COR-L47 (cell line): Measurements from ENCODE around the gene REEP1.
"Not testable (repeated sequence)": the region's sequence is repeated elsewhere in the genome, so short reads cannot be mapped to it uniquely, and the experiment has no call there.

Source experiments
- DNase-seq: peaks from one replicate; lab custom pipeline; 2025; lab: John Stamatoyannopoulos, UW

REEP1 gene

DNA sequence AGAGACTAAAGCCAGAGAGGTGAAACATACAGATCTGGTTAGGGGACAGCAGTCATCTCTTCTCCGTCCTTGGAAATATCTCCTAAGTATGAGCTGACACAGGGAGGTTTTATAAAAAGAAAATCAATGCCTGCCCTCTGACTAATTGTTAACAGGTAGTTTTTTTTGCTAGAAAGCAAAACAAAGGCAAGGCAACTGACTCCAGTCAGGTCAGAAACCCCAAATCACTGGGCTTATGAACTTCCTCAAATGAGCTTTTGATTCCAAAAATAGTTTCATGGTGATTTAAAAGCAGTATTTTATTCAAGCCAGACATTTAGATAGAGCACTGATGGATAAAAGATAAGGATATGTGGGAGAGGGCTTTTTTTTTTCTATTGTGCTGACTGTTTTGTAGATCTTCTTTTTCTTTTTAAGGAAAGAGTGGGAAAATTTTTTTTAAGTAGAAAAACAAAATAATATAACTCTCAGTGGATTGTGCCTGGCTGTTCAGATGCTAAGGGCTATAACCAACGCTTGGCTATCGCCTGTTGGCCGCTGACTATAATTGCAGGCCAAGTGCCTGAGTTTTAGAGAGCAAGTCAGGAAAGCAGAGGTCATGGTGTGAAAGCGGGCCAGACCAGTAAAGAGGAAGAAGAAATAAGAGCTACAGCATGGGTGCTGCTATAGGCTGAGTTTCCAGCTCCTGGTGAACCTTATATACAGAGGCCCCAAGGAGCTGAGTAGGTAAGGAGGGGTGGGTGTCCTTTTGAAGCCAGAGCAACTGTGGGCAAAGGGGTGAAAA is 93.3 kb downstream of the REEP1 start:
- DNase-seq = no peak

GRCh38 chr2:86243272-86243671 is 94.2 kb downstream of the REEP1 start:
- no peak for DNase-seq

- no peak for DNase-seq
Observed at GRCh38 chr2:86241611-86242010, 95.8 kb downstream of the REEP1 start.

GRCh38 chr2:86240251-86240650 is 97.2 kb downstream of the REEP1 start:
- DNase-seq = no peak

- no peak for DNase-seq
Observed at GRCh38 chr2:86239745-86240144, 97.7 kb downstream of the REEP1 start.

DNA sequence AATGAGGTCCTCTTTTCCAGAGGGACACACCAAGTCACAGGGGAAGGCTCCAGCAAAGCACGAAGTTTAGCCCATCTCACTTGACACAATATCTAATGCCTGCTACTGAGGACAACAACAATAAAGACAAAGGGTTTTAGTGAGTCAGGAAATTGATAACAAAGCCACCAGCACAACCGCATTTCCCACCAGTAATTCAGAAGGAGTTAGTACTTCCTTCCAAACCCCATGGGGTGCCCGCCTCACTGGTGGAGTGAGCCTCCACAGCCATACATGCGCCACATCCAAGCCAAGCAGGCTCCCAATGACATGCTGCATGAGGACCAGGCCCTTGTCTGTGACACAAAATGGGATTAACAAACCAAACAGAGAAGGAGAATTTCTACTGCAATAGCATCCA is 98.1 kb downstream of the REEP1 start:
- no peak for DNase-seq

- DNase-seq = no peak
Observed at GRCh38 chr2:86238354-86238753, 99.1 kb downstream of the REEP1 start.

DNA sequence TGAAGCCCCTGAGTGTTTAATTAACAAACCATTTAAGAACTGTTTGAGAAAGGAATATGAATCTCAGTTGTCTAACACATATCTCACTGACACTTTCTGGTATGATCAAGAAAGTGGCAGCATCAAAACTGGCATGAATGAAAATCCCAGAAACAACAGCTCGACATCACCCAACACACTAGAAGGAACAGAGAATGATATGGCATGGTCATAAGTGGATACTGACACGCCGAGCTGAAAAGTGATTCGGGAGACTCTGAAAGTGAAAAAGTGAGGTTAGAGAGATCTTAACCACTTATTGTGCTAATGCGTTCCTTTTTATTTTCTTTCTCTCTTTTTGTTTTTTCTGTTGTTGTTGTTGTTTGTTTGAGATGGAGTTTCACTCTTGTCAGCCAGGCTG is 100.3 kb downstream of the REEP1 start:
- no peak for DNase-seq

GRCh38 chr2:86235196-86235980 is 102.0 kb downstream of the REEP1 start:
- no peak for DNase-seq

DNA sequence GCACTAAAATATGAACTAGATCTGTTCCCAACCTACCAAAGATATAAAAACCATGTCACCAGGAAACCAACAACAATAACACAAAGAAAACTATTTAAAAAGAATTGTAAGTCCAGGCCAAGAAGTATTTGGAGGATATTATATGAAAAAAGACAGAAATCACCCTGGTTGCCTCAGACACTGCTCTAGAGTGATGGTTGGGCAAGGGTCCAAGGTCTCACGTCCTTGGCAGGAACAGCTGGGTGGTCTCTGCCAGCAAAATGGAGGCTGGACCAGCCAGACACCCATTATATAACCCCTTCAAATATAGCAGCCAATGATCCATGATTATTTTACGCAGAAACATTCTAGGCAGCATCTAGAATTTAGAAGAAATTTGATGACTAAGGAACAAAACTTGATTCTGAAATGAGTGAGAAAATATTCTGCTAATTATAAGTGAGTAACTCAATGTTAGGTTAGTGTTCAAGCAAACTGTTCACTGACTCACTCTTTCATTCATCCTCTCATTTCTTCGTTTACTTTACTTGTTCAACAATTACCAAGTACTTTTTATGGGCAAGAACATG is 102.8 kb downstream of the REEP1 start:
- no peak for DNase-seq

DNA sequence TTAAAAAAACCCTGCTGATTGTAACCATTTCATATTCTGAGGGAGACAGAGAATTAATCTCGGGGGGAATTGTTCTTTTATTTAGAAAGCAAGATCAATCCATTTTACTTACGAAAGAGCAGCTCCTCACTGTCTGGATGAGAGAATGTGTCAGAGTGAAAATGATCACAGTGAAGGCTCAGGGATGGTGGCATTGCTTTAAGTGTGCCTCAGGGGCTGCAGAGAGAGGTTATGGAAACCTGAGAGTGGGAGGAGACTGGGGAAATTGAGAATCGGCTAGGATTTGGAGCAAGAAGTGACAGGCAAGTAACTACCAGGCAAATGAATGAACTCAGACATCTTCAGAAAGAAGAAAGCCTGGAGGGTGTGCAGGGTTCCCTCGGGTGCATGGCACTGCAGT is 104.0 kb downstream of the REEP1 start:
- DNase-seq = no peak

GRCh38 chr2:86232910-86233309 is 104.5 kb downstream of the REEP1 start:
- no peak for DNase-seq

- DNase-seq = no peak
Observed at GRCh38 chr2:86232373-86232784, 105.0 kb downstream of the REEP1 start.

DNA sequence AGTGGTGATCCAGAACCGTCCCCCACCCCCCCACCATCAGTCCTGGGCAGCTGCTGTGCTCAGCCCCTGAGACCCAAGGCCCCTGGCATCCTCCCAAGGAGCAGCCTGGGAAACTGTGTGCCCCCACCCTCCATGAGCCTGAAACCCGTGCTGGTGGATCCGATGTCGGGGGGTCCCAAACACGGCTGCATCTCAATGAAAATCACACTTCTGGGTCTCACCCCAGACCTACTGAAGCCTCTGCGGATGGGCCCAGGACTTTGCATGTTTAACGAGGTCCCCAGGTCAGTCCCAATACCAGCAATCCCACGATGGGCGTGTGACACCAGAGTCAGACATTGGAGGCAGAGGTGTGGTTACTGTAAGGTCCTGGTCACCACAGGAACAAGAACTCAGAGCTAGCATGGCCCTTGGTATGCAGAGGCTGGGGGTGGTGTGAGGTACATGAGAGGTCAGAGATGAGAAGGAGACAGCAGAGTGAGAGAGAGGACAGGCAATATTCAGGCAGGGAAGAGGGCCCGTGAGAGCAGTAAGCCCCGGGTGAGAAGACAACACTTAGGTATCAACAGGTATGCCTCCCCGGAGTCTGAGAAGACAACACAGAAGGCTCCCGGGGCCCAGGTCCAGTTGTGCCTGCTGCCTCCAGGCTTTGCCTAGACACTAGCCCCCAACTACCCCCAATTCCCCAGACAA is 105.6 kb downstream of the REEP1 start:
- no peak for DNase-seq

GRCh38 chr2:86230961-86231360 is 106.5 kb downstream of the REEP1 start:
- DNase-seq = no peak

- DNase-seq = no peak
Observed at GRCh38 chr2:86229221-86229620, 108.2 kb downstream of the REEP1 start.

GRCh38 chr2:86228574-86228973 is 108.9 kb downstream of the REEP1 start:
- not testable (repeated sequence) for DNase-seq

DNA sequence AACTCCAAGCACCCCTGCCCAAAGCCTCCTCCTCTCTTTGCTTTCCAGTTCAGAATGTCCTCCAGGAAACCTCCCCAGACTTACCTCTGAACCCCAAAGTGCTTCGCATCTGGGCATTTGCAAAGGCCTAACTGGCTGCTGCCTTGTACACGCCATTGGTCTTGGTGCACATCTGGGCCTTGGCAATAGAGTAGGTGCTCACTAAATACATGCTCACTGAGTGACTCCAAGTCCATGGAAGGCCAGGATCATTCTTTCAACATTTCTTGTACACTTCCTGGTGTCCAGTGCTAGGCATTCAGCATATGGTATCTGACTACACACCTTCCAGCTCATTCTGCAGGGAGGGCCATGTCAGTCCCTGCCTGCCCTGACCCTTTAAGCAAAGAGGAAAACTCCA is 109.7 kb downstream of the REEP1 start:
- DNase-seq = no peak

GRCh38 chr2:86226636-86227520 is 110.5 kb downstream of the REEP1 start:
- no peak for DNase-seq

- DNase-seq = no peak
Observed at GRCh38 chr2:86226070-86226469, 111.4 kb downstream of the REEP1 start.

DNA sequence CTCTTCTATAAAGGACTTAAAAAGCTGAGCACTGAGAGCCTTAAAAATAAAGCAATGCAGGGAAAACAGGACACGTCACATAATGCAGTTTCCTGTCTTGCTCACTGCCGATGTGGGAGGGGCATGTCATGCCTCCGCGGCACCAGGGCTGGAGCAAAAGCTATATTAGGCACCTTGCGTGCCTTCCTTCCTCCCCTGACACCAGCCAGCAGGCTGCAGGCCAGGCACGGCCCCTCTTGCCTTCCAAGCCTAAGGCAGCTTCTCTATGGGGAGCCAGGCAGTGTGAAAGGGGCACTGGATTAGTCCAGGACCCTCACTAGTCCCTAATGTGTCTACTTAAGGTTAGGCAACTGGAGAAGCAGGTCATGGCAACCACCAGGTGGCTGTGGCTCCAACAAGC is 111.8 kb downstream of the REEP1 start:
- no peak for DNase-seq
